SH-SY5Y (cell line): ENCODE measurements around the gene SFTPD.

Source experiments
- GATA2 ChIP-seq: IDR thresholded peaks from 2 replicates; pipeline ENCODE4 v1.6.1; 2011; ENCODE audit warnings: mild to moderate bottlenecking, low read depth, low read length
- GATA3 ChIP-seq: IDR thresholded peaks from 2 replicates; pipeline ENCODE4 v1.6.1; 2011; ENCODE audit warnings: low read depth, mild to moderate bottlenecking, low read length, moderate library complexity

GRCh38 chr10:79937701-79938151 lies 11.2 kb downstream of the SFTPD start:
- TF ChIP-seq GATA2 (no peak), GATA3 (no peak)
